ENCODE data around the gene PHTF1.

Gene PHTF1

DNA sequence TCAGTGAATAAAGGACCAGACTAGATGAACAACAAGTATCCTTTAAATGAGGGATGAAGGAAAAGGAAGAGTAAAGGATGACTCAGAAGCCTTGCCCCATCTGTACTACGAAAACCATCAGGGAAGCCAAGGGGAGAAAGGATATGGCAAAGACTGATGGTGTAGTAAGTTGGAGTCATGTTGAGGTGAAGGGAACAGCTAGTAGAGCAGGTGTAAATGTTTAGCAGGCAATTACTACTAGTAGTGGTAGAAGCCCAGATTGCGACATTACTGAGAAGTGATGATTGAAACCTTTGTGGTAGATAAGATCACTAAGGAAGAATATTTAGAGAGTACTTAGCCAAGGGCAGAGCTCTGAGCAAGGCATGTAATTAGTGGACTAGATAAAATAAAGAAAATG lies 84.0 kb downstream of the PHTF1 start:
- Mint-ChIP-seq H3K27ac (no peak overlapping the region), H3K36me3 (ENCODE audit: low read depth) (peaks cover 6% of the 10 kb centered on the region), H3K4me1 (peaks cover 16% of the 10 kb centered on the region), H3K27me3 (ENCODE audit: low read depth) (no peaks in the 10 kb centered on the region), H3K9me3 (no peaks in the 10 kb centered on the region), H3K4me3 (no peak overlapping the region)
- TF ChIP-seq, protein P1, sequence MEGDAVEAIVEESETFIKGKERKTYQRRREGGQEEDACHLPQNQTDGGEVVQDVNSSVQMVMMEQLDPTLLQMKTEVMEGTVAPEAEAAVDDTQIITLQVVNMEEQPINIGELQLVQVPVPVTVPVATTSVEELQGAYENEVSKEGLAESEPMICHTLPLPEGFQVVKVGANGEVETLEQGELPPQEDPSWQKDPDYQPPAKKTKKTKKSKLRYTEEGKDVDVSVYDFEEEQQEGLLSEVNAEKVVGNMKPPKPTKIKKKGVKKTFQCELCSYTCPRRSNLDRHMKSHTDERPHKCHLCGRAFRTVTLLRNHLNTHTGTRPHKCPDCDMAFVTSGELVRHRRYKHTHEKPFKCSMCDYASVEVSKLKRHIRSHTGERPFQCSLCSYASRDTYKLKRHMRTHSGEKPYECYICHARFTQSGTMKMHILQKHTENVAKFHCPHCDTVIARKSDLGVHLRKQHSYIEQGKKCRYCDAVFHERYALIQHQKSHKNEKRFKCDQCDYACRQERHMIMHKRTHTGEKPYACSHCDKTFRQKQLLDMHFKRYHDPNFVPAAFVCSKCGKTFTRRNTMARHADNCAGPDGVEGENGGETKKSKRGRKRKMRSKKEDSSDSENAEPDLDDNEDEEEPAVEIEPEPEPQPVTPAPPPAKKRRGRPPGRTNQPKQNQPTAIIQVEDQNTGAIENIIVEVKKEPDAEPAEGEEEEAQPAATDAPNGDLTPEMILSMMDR (IDR thresholded peaks at IDR 0.05; ENCODE audit: unreplicated experiment in 3 of 3) = no peak

DNA sequence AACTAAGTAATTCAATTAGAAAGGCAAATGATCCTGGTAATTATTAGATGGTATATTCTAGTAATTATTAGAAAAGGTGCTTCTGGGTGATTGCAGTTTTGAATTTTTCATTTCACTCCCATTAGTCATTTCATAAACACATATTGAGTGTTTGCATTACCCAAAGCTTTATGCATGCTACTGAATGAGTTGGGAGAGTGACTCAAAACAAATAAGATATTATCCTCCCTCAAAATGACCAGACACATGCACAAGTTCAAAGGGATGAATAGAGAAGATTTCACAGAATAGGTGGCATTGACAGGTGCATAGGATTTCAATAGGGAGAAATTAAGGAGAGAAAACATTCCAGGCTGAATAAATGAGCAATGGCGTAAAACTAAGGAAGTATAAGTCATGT lies 84.7 kb downstream of the PHTF1 start:
- Mint-ChIP-seq H3K4me1 (peaks cover 16% of the 10 kb centered on the region), H3K4me3 (no peak overlapping the region), H3K27me3 (ENCODE audit: low read depth) (no peaks in the 10 kb centered on the region), H3K9me3 (no peaks in the 10 kb centered on the region), H3K36me3 (ENCODE audit: low read depth) (peaks cover 6% of the 10 kb centered on the region), H3K27ac (no peak overlapping the region)
- TF ChIP-seq, protein P1 (IDR thresholded peaks at IDR 0.05; ENCODE audit: unreplicated experiment in 3 of 3) = no peak

DNA sequence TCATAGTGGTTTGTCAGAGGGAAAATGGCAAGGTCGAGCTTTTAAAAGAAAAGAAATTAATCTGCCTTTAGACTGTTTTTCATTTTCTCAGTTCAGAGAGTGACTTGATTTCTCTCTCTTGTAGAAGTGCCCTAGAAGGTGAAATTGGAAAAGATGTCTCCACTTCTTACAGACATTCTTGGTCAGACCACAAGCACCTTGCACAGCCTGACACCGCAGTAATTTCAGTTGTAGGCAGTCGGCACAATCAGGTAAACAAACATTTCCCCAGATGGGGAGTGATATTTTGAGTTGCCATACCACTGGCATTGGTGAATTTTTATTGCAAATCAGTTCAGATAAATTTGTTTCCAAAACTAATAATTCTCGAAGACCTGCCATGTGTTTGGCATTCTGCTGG lies 86.8 kb downstream of the PHTF1 start:
- TF ChIP-seq, protein P1 (IDR thresholded peaks at IDR 0.05; ENCODE audit: unreplicated experiment in 3 of 3) = no peak
- Mint-ChIP-seq H3K36me3 (ENCODE audit: low read depth) (peaks cover 21% of the 10 kb centered on the region), H3K9me3 (no peaks in the 10 kb centered on the region), H3K4me1 (peaks cover 9% of the 10 kb centered on the region), H3K27ac (no peak overlapping the region), H3K4me3 (no peak overlapping the region), H3K27me3 (ENCODE audit: low read depth) (no peaks in the 10 kb centered on the region)

DNA sequence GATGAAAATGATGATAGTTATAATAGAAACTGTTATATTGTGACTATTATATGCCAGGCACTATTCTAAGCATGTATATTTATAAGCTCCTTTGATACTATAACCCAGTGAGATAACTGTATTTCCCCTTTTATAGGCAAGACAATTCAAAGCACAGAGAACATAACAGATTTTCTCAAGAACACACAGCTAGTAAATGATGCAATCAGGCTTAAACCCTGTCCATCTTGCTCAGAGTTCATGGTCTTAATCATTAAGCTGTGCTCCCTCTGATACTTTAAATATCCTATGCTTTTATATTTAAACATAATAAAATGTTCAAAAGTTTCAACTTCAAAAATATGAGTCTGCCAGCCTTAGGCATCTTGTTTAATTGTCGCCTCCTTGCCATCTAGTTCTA lies 88.6 kb downstream of the PHTF1 start:
- Mint-ChIP-seq H3K4me3 (no peak overlapping the region), H3K36me3 (ENCODE audit: low read depth) (peaks cover 34% of the 10 kb centered on the region), H3K4me1 (no peaks in the 10 kb centered on the region), H3K9me3 (peaks cover 10% of the 10 kb centered on the region), H3K27me3 (ENCODE audit: low read depth) (no peaks in the 10 kb centered on the region), H3K27ac (no peak overlapping the region)
- TF ChIP-seq, protein P1 (IDR thresholded peaks at IDR 0.05; ENCODE audit: unreplicated experiment in 3 of 3) = no peak

DNA sequence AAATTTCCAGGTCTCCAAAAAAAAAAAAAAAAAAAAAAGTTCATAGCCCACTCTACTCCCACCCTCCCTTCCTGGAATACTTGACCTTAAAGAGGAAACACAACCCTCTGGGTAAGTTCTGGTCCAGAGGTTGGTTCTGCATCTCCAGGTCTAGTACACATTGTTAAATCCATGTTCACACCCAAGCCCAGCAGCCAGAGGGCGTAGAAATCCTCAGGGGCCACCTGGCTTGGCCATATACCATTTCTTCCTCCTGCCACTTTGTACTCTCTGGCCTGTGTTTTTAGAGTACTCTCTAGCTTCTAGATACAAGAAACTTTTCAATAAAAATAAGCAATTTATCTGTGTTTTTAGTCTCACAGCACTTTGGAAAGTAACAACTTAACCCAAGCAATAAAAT lies 89.3 kb downstream of the PHTF1 start:
- Mint-ChIP-seq H3K4me1 (no peaks in the 10 kb centered on the region), H3K4me3 (no peak overlapping the region), H3K27me3 (ENCODE audit: low read depth) (no peaks in the 10 kb centered on the region), H3K36me3 (ENCODE audit: low read depth) (peaks cover 34% of the 10 kb centered on the region), H3K9me3 (peaks cover 10% of the 10 kb centered on the region), H3K27ac (no peak overlapping the region)
- TF ChIP-seq, protein P1 (IDR thresholded peaks at IDR 0.05; ENCODE audit: unreplicated experiment in 3 of 3) = no peak

DNA sequence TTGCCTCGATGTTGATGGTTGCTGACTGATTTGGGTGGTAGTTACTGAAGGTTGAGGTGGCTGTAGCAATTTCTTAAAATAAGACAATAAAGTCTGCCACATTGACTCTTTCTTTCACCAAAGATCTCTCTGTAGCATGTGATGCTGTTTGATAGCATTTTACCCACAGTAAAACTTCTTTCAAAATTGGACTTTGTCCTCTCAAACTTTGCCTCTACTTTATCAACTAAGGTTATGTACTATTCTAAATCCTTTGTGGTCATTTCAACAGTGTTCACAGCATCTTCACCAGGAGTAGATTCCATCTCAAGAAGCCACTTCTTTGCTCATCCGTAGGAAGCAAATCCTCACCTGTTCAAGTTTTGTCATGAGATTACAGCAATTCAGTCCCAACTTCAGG lies 93.2 kb downstream of the PHTF1 start:
- no peak overlapping the region for H3K4me3 Mint-ChIP-seq
- peaks cover 39% of the 10 kb centered on the region for H3K36me3 Mint-ChIP-seq (ENCODE audit: low read depth)
- H3K9me3 Mint-ChIP-seq = peaks cover 10% of the 10 kb centered on the region
- H3K4me1 Mint-ChIP-seq = no peaks in the 10 kb centered on the region
- TF ChIP-seq, protein P1 (IDR thresholded peaks at IDR 0.05; ENCODE audit: unreplicated experiment in 3 of 3) = no peak
- H3K27me3 Mint-ChIP-seq (ENCODE audit: low read depth) = no peaks in the 10 kb centered on the region
- H3K27ac Mint-ChIP-seq = no peak overlapping the region

All from nephron (organoid).